Measurements from ENCODE around the gene CACNA1F. TPM values are rescaled to one million over a fixed set of nuclear protein-coding genes. Genes with fewer than 3 reads are reported as not detected.
A peak's percentile ranks its signal among the peaks of the same experiment; 100 is the strongest.

The CACNA1F gene
- total and polyA plus RNA-seq, 9 of the 15 experiments (the other 6 are each of a cell fraction or from before 2014, with no cell fraction given): under 0.01 to 0.41 (median 0.03) TPM; not detected in 3

DNA sequence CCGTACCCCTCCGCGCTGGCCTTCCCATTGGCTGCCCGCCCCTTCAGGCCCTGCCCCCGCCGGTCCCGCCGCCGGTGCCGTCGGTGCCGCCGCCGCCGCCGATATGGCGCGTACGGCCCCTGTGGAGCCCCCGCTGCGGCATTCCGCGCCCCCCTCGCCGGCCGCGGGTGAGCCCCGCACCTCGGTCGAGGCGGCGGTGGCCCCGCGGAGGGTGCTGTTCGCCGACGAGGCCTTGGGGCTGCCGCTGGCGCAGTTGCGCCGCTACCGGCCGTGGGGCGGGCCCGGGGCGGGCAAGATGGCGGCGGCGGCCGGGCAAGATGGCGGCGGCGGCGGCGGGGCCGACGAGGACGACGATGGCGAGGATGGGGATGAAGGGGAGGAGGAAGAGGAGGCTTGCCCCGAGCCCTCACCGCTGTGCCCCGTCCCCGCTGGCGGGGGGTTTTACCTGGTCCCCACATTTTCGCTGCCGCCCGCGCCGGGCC, 36.7 kb upstream of the CACNA1F start, which contains the start of gene PPP1R3F:
Gene PPP1R3F (plus strand): TSS at position 27 of the 482 bp plus-strand sequence. CDS start 77 bp downstream, at position 104.
- Histone ChIP-seq H2AFZ (ENCODE audit: low read depth, low read length) (peak within 1 kb of the TSS; percentile 97), H4K20me1 (replicated peaks; ENCODE audit: control insufficient read depth, insufficient read depth, low read length) (no peaks in the 10 kb centered on the region), H3K79me2 (ENCODE audit: control insufficient read depth, insufficient read depth, low read length) (peaks cover 32% of the 10 kb centered on the region), H3K4me1 (replicated peaks in 1 of 2; ENCODE audit: control insufficient read depth in 2 of 2, insufficient read depth in 2 of 2, low read length in 2 of 2) (peaks cover 25 to 28% of the 10 kb centered on the region in 2 experiments; a peak in 4 of 5 replicates), H3K9ac (ENCODE audit: insufficient read depth in 1 of 2, low read depth in 2 of 2, low read length in 2 of 2) (peak within 1 kb of the TSS; percentile 81 to 89), H3K9me1 (ENCODE audit: control insufficient read depth, insufficient read depth, low read length) (no peaks in the 10 kb centered on the region), H3K27ac (ENCODE audit: extremely low read depth, low read depth, low read length) (peak within 1 kb of the TSS; percentile 95), H3K9me3 (replicated peaks; ENCODE audit: control insufficient read depth, insufficient read depth, low read depth, low read length) (no peaks in the 10 kb centered on the region), H3K27me3 (ENCODE audit: control insufficient read depth in 2 of 2, insufficient read depth in 2 of 2, low read length in 2 of 2) (no peaks in the 10 kb centered on the region), H3K4me2 (ENCODE audit: insufficient read depth, low read length) (peak within 1 kb of the TSS; percentile 90), H3K36me3 (ENCODE audit: control insufficient read depth, insufficient read depth, low read length) (0 out of 3 replicates have a peak, but pooled peaks cover 3% of the 10 kb centered on the region), H3K4me3 (peak within 1 kb of the TSS; percentile 54)
- in situ Hi-C loops (cut with MboI): no loop called here
- BruUV-seq (replicated peaks): no TSS peak
- intact Hi-C loops (cut with micrococcal nuclease): no loop called here
- CTCF ChIA-PET (ENCODE audit: low intra/inter-chr PET ratio): no interaction called here
- ATAC-seq (peak; percentile 6), DNase-seq (ENCODE audit: extremely low read depth in 1 of 4, low spot score in 3 of 4) (peak in 1 of 4 experiments; percentile 23), FAIRE-seq (no peak)
- POLR2A ChIA-PET: no interaction called here
- WGBS (ENCODE audit: insufficient coverage, low coverage, missing lambda C conversion rate): no CpG with 5 or more reads among the region's 70 CpGs
- TF ChIP-seq NCOA1 (IDR thresholded peaks at IDR 0.05; ENCODE audit: low read depth) (no peak), ZFX (CRISPR knock-in tag; IDR thresholded peaks at IDR 0.05) (peak; percentile 58), POLR2G (IDR thresholded peaks at IDR 0.05; ENCODE audit: low read depth, low read length) (peak; percentile 79), TBP (optimal IDR thresholded peaks at IDR 0.05; ENCODE audit: low read depth, low read length) (peak; percentile 7), NR2C2 (CRISPR knock-in tag; IDR thresholded peaks at IDR 0.05) (no peak), NR2C2 (tag; IDR thresholded peaks at IDR 0.05) (peak; percentile 19; the same call in 1 of the 2 replicates), RBFOX2 (IDR thresholded peaks at IDR 0.05; ENCODE audit: low read depth, low read length) (peak; percentile 65; the same call in 1 of the 2 replicates), TAF1 (IDR thresholded peaks at IDR 0.05; ENCODE audit: control insufficient read depth, extremely low read depth, insufficient read depth, low read length, severe bottlenecking) (peak; percentile 42), YY1 (IDR thresholded peaks at IDR 0.05; ENCODE audit: borderline replicate concordance in 1 of 3, control insufficient read depth in 1 of 3, extremely low read depth in 1 of 3, insufficient read depth in 3 of 3, insufficient read length in 1 of 3, insufficient replicate concordance in 2 of 3, low read depth in 1 of 3, low read length in 2 of 3) (peak; percentile 65 to 93 (median 91)), KDM5B (IDR thresholded peaks at IDR 0.05; ENCODE audit: insufficient replicate concordance, low read depth, low read length) (peak; percentile 16), PHF8 (IDR thresholded peaks at IDR 0.05; ENCODE audit: borderline replicate concordance, low read length) (peak; percentile 62; the same call in 1 of the 2 replicates), NR3C1 (CRISPR knock-in tag; IDR thresholded peaks at IDR 0.05) (no peak), EGR1 (conservative IDR thresholded peaks at IDR 0.05) (no peak), LCOR (CRISPR knock-in tag; IDR thresholded peaks at IDR 0.05) (no peak), ZNF695 (CRISPR knock-in tag; IDR thresholded peaks at IDR 0.05) (no peak)
- TF ChIP-seq, protein P1, sequence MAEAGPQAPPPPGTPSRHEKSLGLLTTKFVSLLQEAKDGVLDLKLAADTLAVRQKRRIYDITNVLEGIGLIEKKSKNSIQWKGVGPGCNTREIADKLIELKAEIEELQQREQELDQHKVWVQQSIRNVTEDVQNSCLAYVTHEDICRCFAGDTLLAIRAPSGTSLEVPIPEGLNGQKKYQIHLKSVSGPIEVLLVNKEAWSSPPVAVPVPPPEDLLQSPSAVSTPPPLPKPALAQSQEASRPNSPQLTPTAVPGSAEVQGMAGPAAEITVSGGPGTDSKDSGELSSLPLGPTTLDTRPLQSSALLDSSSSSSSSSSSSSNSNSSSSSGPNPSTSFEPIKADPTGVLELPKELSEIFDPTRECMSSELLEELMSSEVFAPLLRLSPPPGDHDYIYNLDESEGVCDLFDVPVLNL (CRISPR knock-in tag; IDR thresholded peaks at IDR 0.05; ENCODE audit: low read depth): no peak
- TF ChIP-seq, protein P2, sequence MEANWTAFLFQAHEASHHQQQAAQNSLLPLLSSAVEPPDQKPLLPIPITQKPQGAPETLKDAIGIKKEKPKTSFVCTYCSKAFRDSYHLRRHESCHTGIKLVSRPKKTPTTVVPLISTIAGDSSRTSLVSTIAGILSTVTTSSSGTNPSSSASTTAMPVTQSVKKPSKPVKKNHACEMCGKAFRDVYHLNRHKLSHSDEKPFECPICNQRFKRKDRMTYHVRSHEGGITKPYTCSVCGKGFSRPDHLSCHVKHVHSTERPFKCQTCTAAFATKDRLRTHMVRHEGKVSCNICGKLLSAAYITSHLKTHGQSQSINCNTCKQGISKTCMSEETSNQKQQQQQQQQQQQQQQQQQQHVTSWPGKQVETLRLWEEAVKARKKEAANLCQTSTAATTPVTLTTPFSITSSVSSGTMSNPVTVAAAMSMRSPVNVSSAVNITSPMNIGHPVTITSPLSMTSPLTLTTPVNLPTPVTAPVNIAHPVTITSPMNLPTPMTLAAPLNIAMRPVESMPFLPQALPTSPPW (CRISPR knock-in tag; IDR thresholded peaks at IDR 0.05): peak; percentile 36; the same call in 1 of the 2 replicates
